Measurements from ENCODE around the gene EFCAB13. TPM values are rescaled to one million over a fixed set of nuclear protein-coding genes. Genes with fewer than 3 reads are reported as not detected.

EFCAB13 gene
- total RNA-seq, 2 experiments from 2014 or later: 7.0 to 7.1 TPM

DNA sequence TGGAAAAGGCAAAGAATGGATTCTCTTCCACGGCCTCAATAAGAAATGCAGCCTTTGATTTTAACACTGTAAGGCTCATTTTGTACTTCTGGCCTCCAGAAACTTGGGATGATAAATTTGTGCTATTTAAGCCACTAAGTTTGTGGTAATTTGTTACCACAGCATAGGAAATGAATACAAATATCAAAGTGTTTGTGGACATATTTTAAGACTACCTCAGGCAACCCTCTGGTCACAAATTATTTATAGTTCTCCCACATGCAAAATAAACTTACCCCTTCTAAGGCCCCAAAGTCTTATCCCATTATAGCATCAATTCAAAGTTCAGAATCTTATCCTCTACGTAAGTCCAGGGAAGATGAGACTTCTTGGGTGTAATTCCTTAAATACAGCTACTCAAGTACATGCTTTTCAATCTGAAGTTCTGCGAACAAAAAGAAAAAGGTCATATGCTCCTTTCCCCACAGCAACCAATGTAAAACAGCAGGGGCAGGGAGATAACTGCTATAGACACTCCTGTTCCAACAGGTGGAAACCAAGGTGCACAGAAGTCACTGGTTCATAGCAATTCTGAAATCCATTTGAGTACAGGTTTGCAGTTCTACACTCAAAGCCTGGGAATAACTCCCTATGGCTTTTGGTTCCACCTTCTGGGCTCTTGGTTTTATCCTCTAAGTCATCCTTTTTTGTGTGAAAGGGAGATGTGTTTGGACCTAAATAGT, 5.4 kb upstream of the EFCAB13 start:
- H3K4me1 Mint-ChIP-seq (ENCODE audit: low read depth): no peaks in the 10 kb centered on the region
- CTCF ChIA-PET: no interaction called here
- DNase-seq: no peak
- intact Hi-C loops (cut with micrococcal nuclease): no loop called here
- H3K27ac Mint-ChIP-seq: no peak overlapping the region
- peaks cover 2% of the 10 kb centered on the region for H3K27me3 Mint-ChIP-seq (ENCODE audit: low read depth)
- peaks cover 6% of the 10 kb centered on the region for H3K9me3 Mint-ChIP-seq
- peaks cover 3% of the 10 kb centered on the region for H3K36me3 Mint-ChIP-seq (ENCODE audit: low read depth)
- H3K4me3 Mint-ChIP-seq: no peak overlapping the region

GRCh38 chr17:47320879-47321502, 2.8 kb upstream of the EFCAB13 start:
- H3K9me3 Mint-ChIP-seq: peaks cover 6% of the 10 kb centered on the region
- H3K36me3 Mint-ChIP-seq (ENCODE audit: low read depth): peaks cover 4% of the 10 kb centered on the region
- intact Hi-C loops (cut with micrococcal nuclease): no loop called here
- H3K4me1 Mint-ChIP-seq (ENCODE audit: low read depth): peaks cover 7% of the 10 kb centered on the region
- no peak overlapping the region for H3K27ac Mint-ChIP-seq
- H3K4me3 Mint-ChIP-seq: no peak overlapping the region
- no peak for DNase-seq
- CTCF ChIA-PET: no interaction called here
- H3K27me3 Mint-ChIP-seq (ENCODE audit: low read depth): peaks cover 2% of the 10 kb centered on the region

DNA sequence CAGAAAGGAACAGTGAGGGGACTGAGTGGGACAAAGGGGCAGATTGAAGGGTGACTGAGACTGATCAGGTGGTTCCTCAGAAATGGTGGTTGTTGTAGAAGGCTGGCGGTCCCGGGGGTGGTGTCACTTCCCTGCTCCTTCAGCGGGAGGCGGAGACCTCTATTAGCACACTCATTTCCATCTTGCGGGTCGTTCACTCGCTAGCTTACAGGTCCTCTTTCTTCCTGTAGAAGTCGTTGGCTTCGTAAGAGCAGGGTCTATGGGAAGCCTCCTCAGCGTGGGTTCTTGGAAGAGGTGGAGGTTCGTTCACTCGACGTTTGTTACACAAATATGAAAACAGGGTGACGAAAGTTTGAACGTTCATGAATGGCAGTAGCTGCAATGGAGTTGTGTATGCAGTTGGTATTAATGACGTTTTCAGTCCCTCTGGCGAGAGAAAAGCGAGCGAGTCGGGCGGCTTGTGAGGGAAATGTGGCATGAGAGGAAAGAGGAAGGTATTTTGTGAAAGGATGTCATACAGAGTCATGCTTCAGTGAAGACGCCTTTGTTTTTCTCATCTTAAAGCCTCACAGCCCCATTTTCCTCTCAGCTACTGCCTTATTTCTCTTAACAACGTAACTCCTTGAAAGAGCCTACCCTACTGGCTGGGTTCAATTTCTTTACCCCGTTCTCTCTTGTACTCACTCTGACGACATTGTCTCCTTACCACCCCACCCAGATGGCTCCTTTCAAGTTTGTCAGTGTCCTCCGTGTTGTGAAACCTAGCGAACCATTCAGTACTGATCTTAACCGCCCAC, 667 bp downstream of the EFCAB13 start:
- H3K4me1 Mint-ChIP-seq (ENCODE audit: low read depth): peaks cover 7% of the 10 kb centered on the region
- H3K4me3 Mint-ChIP-seq: peak overlapping the region; percentile 98
- intact Hi-C loops (cut with micrococcal nuclease): loop anchor here (1.0 kb wide), 1 partner anchor 325 kb away; the partner anchor contains the start of gene KPNB1
- peak; percentile 76 for DNase-seq
- CTCF ChIA-PET: interaction anchor here (0.9 to 1.4 kb wide), 4 partner anchors 9 to 95 kb away, joined by 3 to 4 read pairs (median 4); no protein-coding TSS in a partner anchor
- H3K9me3 Mint-ChIP-seq: peaks cover 6% of the 10 kb centered on the region
- peaks cover 2% of the 10 kb centered on the region for H3K27me3 Mint-ChIP-seq (ENCODE audit: low read depth)
- H3K36me3 Mint-ChIP-seq (ENCODE audit: low read depth): peaks cover 4% of the 10 kb centered on the region
- H3K27ac Mint-ChIP-seq: peak overlapping the region; percentile 88

DNA sequence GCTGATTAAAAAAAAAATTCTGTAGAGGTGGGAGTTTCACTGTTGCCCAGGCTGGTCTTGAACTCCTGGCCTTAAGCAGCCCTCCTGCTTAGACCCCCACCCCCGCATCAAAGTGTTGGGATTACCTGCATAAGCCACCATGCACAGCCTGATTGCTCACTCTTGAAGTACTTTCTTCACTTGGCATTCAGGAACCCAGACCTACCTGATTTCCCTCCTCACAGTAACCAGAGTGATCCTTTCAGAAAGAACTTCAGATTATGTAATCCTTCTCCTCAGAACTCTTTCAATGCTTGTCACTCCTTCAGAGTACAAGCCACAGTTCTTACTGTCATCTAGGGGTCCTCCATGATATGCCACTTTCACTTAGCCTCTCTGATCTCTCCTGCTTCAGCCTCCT, 1.4 kb downstream of the EFCAB13 start:
- intact Hi-C loops (cut with micrococcal nuclease): no loop called here
- no peak for DNase-seq
- H3K27ac Mint-ChIP-seq: no peak overlapping the region
- CTCF ChIA-PET: interaction anchor here (0.9 to 1.2 kb wide), 2 partner anchors 9 to 13 kb away, joined by 3 to 4 read pairs; no protein-coding TSS in a partner anchor
- peak overlapping the region; percentile 98 for H3K4me3 Mint-ChIP-seq
- peaks cover 6% of the 10 kb centered on the region for H3K9me3 Mint-ChIP-seq
- peaks cover 4% of the 10 kb centered on the region for H3K36me3 Mint-ChIP-seq (ENCODE audit: low read depth)
- H3K27me3 Mint-ChIP-seq (ENCODE audit: low read depth): peaks cover 2% of the 10 kb centered on the region
- H3K4me1 Mint-ChIP-seq (ENCODE audit: low read depth): peaks cover 7% of the 10 kb centered on the region

DNA sequence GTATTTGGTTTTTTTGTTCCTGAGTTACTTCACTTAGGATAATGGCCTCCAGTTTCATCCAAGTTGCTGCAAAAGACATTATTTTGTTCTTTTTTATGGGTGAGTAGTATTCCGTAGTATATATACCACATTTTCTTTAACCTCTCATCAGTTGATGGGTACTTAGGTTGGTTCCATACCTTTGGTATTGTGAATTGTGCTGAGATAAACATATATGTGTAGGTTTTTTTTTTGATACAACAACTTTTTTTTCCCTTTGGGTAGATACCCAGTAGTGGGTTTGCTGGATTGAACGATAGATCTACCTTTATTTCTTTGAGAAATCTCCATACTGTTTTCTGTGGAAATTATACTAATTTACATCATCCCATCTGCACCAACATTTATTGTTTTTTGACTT, 6.8 kb downstream of the EFCAB13 start:
- peaks cover 13% of the 10 kb centered on the region for H3K36me3 Mint-ChIP-seq (ENCODE audit: low read depth)
- H3K27ac Mint-ChIP-seq: no peak overlapping the region
- intact Hi-C loops (cut with micrococcal nuclease): no loop called here
- H3K4me1 Mint-ChIP-seq (ENCODE audit: low read depth): no peaks in the 10 kb centered on the region
- no peak overlapping the region for H3K4me3 Mint-ChIP-seq
- H3K9me3 Mint-ChIP-seq: no peaks in the 10 kb centered on the region
- no peaks in the 10 kb centered on the region for H3K27me3 Mint-ChIP-seq (ENCODE audit: low read depth)
- CTCF ChIA-PET: interaction anchor here (0.9 to 1.4 kb wide), 2 partner anchors 14 to 285 kb away, joined by 4 read pairs; no protein-coding TSS in a partner anchor
- no peak for DNase-seq

DNA sequence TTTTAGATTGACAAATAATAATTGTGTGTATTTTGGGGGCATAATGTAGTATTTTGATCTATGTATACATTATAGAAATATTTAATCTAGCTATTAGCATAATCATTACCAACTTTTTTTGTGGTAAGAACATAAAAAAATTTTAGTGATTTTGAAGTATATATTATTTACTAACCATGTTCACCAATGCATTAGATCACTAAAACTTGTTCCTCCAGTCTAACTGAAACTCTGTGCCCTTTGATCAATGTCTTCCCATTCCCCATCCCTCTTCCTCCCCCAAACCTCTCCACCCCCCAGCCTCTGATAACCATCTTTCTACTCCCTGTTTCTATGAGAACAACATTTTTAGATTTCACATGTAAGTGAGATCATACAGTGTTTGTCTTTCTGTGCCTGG, 8.5 kb downstream of the EFCAB13 start:
- Mint-ChIP-seq H3K4me3 (no peak overlapping the region), H3K36me3 (ENCODE audit: low read depth) (peaks cover 13% of the 10 kb centered on the region), H3K27me3 (ENCODE audit: low read depth) (no peaks in the 10 kb centered on the region), H3K9me3 (no peaks in the 10 kb centered on the region), H3K4me1 (ENCODE audit: low read depth) (no peaks in the 10 kb centered on the region), H3K27ac (no peak overlapping the region)
- intact Hi-C loops (cut with micrococcal nuclease): no loop called here
- CTCF ChIA-PET: no interaction called here
- no peak for DNase-seq

- H3K27me3 Mint-ChIP-seq (ENCODE audit: low read depth): no peaks in the 10 kb centered on the region
- no peak overlapping the region for H3K27ac Mint-ChIP-seq
- no peaks in the 10 kb centered on the region for H3K9me3 Mint-ChIP-seq
- no peak overlapping the region for H3K4me3 Mint-ChIP-seq
- DNase-seq: no peak
- CTCF ChIA-PET: interaction anchor here (0.7 kb wide), 1 partner anchor 255 kb away, joined by 3 read pairs; no protein-coding TSS in a partner anchor
- peaks cover 13% of the 10 kb centered on the region for H3K36me3 Mint-ChIP-seq (ENCODE audit: low read depth)
- H3K4me1 Mint-ChIP-seq (ENCODE audit: low read depth): no peaks in the 10 kb centered on the region
- intact Hi-C loops (cut with micrococcal nuclease): no loop called here
These were observed 11.6 kb downstream of the EFCAB13 start for GRCh38 chr17:47335101-47335936.

- H3K4me1 Mint-ChIP-seq (ENCODE audit: low read depth): no peaks in the 10 kb centered on the region
- H3K27ac Mint-ChIP-seq: no peak overlapping the region
- no peak overlapping the region for H3K4me3 Mint-ChIP-seq
- intact Hi-C loops (cut with micrococcal nuclease): no loop called here
- CTCF ChIA-PET: no interaction called here
- no peaks in the 10 kb centered on the region for H3K9me3 Mint-ChIP-seq
- DNase-seq: no peak
- H3K27me3 Mint-ChIP-seq (ENCODE audit: low read depth): no peaks in the 10 kb centered on the region
- H3K36me3 Mint-ChIP-seq (ENCODE audit: low read depth): peaks cover 7% of the 10 kb centered on the region
These were observed 14.3 kb downstream of the EFCAB13 start for GRCh38 chr17:47338026-47338425.

DNA sequence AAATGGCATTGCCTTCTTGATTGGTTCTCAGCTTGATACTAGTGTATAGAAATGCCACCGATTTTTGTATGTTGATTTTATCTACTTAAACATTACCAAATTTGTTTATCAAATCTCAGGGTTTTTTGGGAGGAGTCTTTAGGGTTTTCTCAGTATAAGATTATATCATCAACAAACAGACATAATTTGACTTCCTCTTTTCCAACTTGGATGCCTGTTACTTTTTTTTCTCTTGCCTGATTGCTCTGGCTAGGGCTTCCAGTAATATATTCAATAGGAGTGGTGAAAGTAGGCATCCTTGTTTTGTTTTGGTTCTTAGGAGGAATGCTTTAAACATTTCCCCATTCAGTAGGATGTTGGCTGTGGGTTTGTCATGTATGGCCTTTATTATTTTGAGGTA, 29.1 kb downstream of the EFCAB13 start:
- Mint-ChIP-seq H3K27me3 (ENCODE audit: low read depth) (no peaks in the 10 kb centered on the region), H3K27ac (no peak overlapping the region), H3K36me3 (ENCODE audit: low read depth) (peaks cover 6% of the 10 kb centered on the region), H3K4me1 (ENCODE audit: low read depth) (peaks cover 4% of the 10 kb centered on the region), H3K9me3 (no peaks in the 10 kb centered on the region), H3K4me3 (no peak overlapping the region)
- no peak for DNase-seq
- intact Hi-C loops (cut with micrococcal nuclease): no loop called here
- CTCF ChIA-PET: no interaction called here

GRCh38 chr17:47358652-47359051, 34.9 kb downstream of the EFCAB13 start:
- Mint-ChIP-seq H3K9me3 (no peaks in the 10 kb centered on the region), H3K27me3 (ENCODE audit: low read depth) (no peaks in the 10 kb centered on the region), H3K4me1 (ENCODE audit: low read depth) (peaks cover 3% of the 10 kb centered on the region), H3K4me3 (no peak overlapping the region), H3K36me3 (ENCODE audit: low read depth) (peaks cover 6% of the 10 kb centered on the region), H3K27ac (no peak overlapping the region)
- no peak for DNase-seq
- intact Hi-C loops (cut with micrococcal nuclease): no loop called here
- CTCF ChIA-PET: no interaction called here

DNA sequence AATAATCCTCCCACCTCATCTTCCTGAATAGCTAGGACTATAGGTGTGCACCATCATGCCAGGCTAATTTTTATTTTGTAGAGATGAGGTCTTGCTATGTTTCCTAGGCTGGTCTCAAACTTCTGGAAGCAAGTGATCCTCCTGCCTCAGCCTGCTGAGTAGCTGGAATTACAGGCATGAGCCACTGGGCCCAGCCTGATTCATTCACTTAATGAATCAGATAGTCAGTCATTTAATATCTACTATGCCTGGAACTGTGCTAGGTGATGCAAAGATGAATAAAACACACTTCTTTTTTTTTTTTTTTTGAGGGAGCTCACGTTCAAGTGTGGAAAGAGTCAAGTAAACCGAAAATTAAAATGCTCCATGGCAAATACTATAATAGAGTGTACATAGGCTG, 39.4 kb downstream of the EFCAB13 start:
- intact Hi-C loops (cut with micrococcal nuclease): loop anchor here (5.0 kb wide), 1 partner anchor 439 kb away; no protein-coding TSS in a partner anchor

More for the DNA sequence above, 39.4 kb downstream of the EFCAB13 start:
- Mint-ChIP-seq H3K36me3 (ENCODE audit: low read depth) (no peaks in the 10 kb centered on the region), H3K9me3 (no peaks in the 10 kb centered on the region), H3K27me3 (ENCODE audit: low read depth) (no peaks in the 10 kb centered on the region), H3K4me1 (ENCODE audit: low read depth) (no peaks in the 10 kb centered on the region), H3K4me3 (no peak overlapping the region), H3K27ac (no peak overlapping the region)
- no peak for DNase-seq
- CTCF ChIA-PET: interaction anchor here (0.7 to 3.1 kb wide), 4 partner anchors 26 to 252 kb away, joined by 3 to 17 read pairs (median 4); no protein-coding TSS in a partner anchor
